ENCODE results near the gene TMEM116. TPM values are rescaled to one million over a fixed set of nuclear protein-coding genes. Genes with fewer than 3 reads are reported as not detected.
"Not testable (repeated sequence)": the region's sequence is repeated elsewhere in the genome, so short reads cannot be mapped to it uniquely, and the experiment has no call there.

The TMEM116 gene
- total RNA-seq, 4 donors from 2014 or later = 21.5 to 37.3 (median 35.5) TPM

GRCh38 chr12:111998015-111998414, 14.9 kb downstream of the TMEM116 start:
- peaks cover 0 to 9% (median under 1%) of the 10 kb centered on the region in 4 donors for H3K4me1 ChIP-seq
- no peak overlapping the region for H3K4me3 ChIP-seq
- no peak for DNase-seq
- no peaks in the 10 kb centered on the region for H3K9me3 ChIP-seq
- no peaks in the 10 kb centered on the region for H3K36me3 ChIP-seq
- no peak overlapping the region for H3K27ac ChIP-seq
- H3K27me3 ChIP-seq = no peaks in the 10 kb centered on the region
- TF ChIP-seq, protein P1, sequence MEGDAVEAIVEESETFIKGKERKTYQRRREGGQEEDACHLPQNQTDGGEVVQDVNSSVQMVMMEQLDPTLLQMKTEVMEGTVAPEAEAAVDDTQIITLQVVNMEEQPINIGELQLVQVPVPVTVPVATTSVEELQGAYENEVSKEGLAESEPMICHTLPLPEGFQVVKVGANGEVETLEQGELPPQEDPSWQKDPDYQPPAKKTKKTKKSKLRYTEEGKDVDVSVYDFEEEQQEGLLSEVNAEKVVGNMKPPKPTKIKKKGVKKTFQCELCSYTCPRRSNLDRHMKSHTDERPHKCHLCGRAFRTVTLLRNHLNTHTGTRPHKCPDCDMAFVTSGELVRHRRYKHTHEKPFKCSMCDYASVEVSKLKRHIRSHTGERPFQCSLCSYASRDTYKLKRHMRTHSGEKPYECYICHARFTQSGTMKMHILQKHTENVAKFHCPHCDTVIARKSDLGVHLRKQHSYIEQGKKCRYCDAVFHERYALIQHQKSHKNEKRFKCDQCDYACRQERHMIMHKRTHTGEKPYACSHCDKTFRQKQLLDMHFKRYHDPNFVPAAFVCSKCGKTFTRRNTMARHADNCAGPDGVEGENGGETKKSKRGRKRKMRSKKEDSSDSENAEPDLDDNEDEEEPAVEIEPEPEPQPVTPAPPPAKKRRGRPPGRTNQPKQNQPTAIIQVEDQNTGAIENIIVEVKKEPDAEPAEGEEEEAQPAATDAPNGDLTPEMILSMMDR (IDR thresholded peaks at IDR 0.05) = no peak
- no peak for TF ChIP-seq POLR2A (IDR thresholded peaks at IDR 0.05)

GRCh38 chr12:111997300-111997699, 15.7 kb downstream of the TMEM116 start:
- H3K27me3 ChIP-seq = no peaks in the 10 kb centered on the region
- no peak overlapping the region for H3K27ac ChIP-seq
- no peak overlapping the region for H3K4me3 ChIP-seq
- TF ChIP-seq POLR2A (IDR thresholded peaks at IDR 0.05) = no peak
- TF ChIP-seq, protein P1 (IDR thresholded peaks at IDR 0.05) = no peak
- H3K9me3 ChIP-seq = no peaks in the 10 kb centered on the region
- DNase-seq = no peak
- peaks cover 0 to 9% (median 2%) of the 10 kb centered on the region in 4 donors for H3K4me1 ChIP-seq
- H3K36me3 ChIP-seq = no peaks in the 10 kb centered on the region

DNA sequence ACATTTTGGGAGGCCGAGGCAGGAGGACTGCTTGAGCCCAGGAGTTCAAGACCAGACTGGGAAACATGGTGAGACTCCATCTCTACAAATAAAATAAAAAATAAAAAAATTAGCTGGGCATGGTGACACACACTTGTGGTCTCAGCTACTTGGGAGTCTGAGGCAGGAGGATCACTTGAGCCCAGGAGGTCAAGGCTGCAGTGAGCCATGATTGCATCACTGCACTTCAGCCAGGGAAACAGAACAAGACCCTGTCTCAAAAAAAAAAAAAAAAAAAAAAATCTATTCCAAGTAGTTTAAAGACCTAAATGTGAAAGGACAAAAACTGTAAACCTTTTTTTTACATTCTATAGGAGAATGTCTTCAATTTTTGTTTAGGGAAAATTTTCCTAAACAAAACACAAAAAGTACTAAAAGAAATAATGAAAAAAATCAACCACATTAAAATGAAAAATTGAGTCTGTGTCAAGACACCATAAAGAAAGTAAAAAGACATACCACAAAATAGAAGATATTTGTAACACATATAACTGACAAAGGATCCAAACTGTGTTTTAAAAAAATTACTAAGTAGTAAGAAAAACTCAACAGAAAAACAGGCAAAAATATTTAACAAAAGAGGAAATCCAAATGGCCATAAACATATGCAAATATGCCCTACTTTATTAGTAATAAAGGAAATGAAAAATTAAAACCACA, 17.0 kb downstream of the TMEM116 start:
- Histone ChIP-seq H3K4me1 (peaks cover 0 to 9% (median 2%) of the 10 kb centered on the region in 4 donors), H3K36me3 (no peaks in the 10 kb centered on the region), H3K27me3 (no peaks in the 10 kb centered on the region), H3K4me3 (no peak overlapping the region), H3K27ac (no peak overlapping the region), H3K9me3 (no peaks in the 10 kb centered on the region)
- TF ChIP-seq POLR2A (IDR thresholded peaks at IDR 0.05) = no peak
- TF ChIP-seq, protein P1 (IDR thresholded peaks at IDR 0.05) = no peak
- no peak for DNase-seq

GRCh38 chr12:111994211-111995111, 18.5 kb downstream of the TMEM116 start:
- H3K27me3 ChIP-seq, H3K36me3 ChIP-seq, H3K4me1 ChIP-seq, H3K9me3 ChIP-seq: not testable (repeated sequence)
- Histone ChIP-seq H3K4me3 (peak overlapping the region; percentile 1 to 23 (median 13)), H3K27ac (peak overlapping the region; percentile 8 to 60 (median 30))
- peak in 1 of 3 donors; percentile 54 for DNase-seq

DNA sequence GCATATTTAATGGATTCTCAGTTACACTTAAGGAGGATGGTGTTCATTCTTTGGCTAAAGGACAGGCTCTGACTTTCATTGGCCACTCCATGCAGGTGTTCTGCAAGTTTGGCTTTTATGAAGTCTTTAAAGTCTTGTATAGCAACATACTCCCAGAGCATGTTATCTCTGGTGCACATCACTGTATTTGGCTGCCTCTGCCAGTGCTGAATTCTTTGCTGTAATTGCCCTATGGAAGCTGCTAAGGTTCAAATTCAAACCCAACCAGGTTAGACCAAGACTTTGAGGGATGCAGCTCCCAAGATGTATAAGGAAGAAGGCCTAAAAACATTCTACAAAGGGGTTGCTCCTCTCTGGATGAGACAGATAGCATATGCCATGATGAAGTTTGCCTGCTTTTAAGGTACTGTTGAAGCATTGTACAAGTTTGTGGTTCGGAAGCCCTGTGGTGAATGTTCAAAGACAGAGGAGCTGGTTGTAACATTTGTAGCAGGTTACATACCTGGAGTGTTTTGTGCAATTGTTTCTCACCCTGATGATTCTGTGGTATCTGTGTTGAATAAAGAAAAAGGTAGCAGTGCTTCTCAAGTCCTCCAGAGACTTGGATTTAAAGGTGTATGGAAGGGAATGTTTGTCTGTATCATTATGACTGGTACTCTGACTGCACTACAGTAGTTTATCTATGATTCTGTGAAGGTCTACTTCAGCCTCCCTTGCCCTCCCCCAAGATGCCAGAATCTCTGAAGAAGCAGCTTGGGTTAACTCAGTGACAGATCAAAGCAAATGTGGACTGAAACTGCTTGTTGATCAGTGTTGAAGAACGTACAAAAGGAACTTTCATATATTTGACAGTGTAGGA, 19.4 kb downstream of the TMEM116 start:
- H3K36me3 ChIP-seq = no peaks in the 10 kb centered on the region
- peak overlapping the region; percentile 21 to 60 (median 46) for H3K27ac ChIP-seq
- no peaks in the 10 kb centered on the region for H3K27me3 ChIP-seq
- peak overlapping the region in 3 of 4 donors; percentile 1 to 23 (median 21) for H3K4me3 ChIP-seq
- DNase-seq = peak in 1 of 3 donors; percentile 56
- TF ChIP-seq, protein P1 (IDR thresholded peaks at IDR 0.05) = no peak
- no peak for TF ChIP-seq POLR2A (IDR thresholded peaks at IDR 0.05)
- no peaks in the 10 kb centered on the region for H3K9me3 ChIP-seq
- peaks cover 0 to 9% (median 2%) of the 10 kb centered on the region in 4 donors for H3K4me1 ChIP-seq
